NCI-H748 (cell line): ENCODE measurements around the gene ZBP1.
A peak's percentile ranks its signal among the peaks of the same experiment; 100 is the strongest.

ENCODE experiments used
- DNase-seq: peaks from one replicate; lab custom pipeline; 2025; ENCODE audit not compliant: unreplicated experiment; lab: John Stamatoyannopoulos, UW

Gene ZBP1

GRCh38 chr20:57561356-57562279 is 58.6 kb downstream of the ZBP1 start:
- no peak for DNase-seq

GRCh38 chr20:57560554-57561355 is 59.5 kb downstream of the ZBP1 start, which contains the start of gene PCK1:
PCK1 (plus strand) TSS chr20:57561110; CDS start chr20:57561412, 302 bp downstream.
- peak; percentile 74 for DNase-seq

GRCh38 chr20:57559658-57560553 is 60.3 kb downstream of the ZBP1 start:
- no peak for DNase-seq

DNA sequence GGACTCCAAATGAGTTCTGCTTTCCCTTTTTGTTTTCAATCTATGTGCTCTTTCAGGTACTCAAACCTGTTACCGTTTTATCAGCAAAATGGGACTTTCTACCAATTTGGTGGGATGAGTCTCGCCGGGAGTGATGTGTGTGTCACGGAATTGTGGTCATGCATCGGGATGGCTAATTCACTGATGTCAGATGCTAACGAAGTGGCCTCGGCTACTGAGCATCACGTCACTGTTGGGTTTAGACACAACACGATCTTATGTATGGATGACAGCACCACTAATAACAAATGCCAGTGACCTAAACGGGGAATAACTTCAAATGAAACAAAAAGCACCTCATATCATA is 61.0 kb downstream of the ZBP1 start:
- no peak for DNase-seq

DNA sequence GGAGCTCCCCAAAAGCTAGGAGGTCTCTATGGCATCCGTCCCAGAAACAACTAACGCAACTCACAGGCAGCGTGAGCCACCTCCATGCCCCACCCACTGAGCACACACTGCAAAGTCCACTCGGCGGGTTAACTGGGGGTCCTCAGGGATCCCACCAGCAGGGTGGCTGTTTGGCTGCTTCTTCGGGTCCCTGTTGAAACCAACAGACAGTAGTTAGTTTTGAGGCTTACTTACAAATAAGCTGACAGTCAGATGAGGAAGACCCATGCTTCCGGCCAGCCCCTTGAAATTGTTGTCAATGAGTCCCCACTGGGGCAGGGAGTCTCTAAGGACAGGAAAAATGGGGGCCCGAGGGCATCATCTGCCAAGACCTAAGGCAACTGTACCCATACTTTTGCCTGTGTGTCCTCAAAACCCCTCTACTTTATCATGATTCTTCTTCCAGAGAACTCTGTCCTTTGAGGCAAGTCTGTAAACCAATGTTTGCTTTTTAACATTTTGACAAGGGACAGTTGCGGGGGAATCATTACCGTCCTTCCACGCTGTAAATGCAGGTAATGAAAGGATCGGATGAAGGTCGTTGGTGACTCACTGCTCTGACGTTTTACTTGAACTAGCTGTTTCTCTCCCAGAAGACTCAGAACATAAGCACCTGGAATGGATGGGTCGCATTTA is 61.5 kb downstream of the ZBP1 start:
- DNase-seq, result no peak

DNA sequence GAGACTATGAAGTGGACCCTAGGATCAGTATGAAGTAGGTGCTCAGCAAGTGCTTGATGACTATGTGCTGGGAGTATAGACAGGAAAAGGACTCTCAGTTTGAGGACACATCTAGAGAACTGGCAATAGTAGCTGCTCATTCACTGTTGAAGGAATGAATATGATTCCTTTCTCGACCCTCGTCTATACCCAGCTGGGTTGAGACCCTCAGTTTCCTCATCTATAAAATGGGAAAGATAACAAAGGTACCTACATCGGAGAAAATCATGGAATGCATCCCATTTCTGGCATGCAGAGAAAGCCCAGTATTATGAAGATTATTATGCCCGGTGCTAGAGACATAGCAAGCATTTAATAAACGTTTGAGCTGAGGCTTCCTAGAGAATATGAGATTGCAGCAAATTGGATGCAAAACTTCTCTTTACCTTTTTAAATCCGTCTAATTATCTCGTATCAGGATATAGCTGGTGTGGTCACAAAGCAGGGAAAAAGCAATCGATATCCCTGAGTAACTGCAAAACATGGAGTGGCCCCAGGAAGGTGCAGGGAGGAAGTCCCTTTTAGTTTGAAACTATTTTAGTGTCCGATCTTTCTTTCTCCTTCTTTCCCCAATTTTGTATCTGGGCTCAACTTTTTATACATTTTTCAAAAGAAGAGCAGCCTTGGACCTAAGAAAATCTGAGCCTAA is 62.2 kb downstream of the ZBP1 start:
- DNase-seq, result no peak

DNA sequence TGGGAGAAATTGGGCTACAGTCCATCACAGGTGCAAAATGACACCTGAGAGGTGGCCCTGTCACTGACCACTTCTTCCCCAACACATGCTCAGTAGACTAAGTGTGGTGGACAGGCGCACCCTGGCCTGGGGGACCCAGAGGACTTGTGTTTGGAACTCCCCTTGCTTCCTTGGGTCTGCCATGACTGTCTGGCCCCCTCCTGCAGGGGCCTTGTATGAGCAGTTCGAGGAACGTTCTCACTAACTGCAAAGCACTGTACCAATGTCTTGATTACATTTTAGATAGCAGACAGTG is 63.3 kb downstream of the ZBP1 start:
- no peak for DNase-seq

GRCh38 chr20:57555457-57556184 is 64.6 kb downstream of the ZBP1 start:
- peak; percentile 19 for DNase-seq
